ENCODE measurements around the gene TPMT.

The TPMT gene

DNA sequence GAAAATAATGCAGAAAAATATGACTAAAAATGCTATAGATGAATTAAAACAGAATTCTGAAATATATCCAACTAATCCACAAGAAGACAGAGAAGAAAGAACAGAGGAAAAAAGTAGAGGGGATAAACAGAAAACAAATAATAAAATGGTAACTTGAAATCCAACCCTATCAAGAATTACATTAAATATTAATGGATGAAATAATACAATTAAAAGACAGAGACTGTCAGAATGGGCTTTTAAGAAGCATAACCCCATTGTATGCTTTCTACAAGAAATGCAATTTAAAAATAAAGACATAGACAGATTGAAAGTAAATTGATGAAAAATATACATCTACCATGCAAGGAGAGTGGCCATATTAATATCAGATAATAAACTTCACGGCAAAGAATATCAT is 47.8 kb downstream of the TPMT start:
- no peak for DNase-seq

DNA sequence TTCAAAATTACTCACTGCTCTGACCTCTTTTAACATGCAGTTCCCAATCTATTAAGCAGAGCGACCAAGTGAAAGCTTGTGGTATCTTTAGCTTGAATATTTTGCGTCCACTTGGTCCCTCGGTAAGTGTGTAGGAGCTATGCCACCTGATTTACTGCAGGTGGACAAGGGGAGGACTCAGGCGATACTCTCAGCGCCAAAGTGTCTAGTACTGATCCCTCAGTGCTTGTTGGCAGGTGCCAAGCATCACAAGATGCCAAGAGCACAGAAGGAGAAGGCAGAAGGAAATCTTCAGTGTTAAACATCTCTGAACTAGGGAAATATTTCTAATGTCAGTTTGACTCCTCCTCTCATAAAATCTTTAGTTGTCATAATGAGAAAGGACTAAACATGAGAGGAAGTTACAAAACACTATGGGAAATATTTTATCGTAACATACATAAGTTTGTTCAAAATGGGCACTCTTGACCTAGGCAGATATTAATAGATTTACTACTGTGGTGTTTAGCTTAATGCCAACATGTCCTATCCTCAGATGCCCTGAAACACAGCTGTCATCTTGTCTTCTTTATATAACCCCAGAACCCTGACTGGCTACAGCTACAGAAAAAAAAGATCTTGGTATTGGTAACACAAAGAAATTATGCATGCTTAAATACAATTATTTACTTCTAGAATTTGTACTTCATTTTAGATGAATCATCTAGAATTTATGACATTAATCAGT is 51.9 kb downstream of the TPMT start:
- no peak for DNase-seq

- no peak for DNase-seq
Observed at GRCh38 chr6:18101873-18102272, 53.0 kb downstream of the TPMT start.

GRCh38 chr6:18101271-18101670 is 53.6 kb downstream of the TPMT start:
- DNase-seq: no peak

GRCh38 chr6:18100296-18100695 is 54.6 kb downstream of the TPMT start:
- no peak for DNase-seq

- DNase-seq: no peak
Observed at GRCh38 chr6:18099511-18099910, 55.4 kb downstream of the TPMT start.

DNA sequence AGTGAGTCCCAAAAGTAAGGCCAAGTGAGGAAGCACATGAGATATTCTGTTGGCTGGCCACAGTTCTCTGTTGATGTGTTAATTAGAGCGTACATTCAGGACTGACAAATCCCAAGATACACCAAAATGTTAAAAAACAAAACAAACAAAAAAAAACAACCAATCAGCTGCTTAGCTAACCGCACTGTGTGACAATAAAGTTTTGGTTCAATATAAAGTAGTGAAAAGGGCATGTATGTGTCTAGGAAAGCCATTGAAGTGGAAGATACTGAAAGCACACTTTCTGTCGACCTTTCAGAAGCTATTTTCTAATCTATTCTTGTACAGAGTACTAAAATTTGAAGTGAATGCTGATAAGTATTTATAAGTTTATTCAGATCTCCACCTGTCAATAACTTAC is 58.5 kb downstream of the TPMT start:
- DNase-seq: no peak

DNA sequence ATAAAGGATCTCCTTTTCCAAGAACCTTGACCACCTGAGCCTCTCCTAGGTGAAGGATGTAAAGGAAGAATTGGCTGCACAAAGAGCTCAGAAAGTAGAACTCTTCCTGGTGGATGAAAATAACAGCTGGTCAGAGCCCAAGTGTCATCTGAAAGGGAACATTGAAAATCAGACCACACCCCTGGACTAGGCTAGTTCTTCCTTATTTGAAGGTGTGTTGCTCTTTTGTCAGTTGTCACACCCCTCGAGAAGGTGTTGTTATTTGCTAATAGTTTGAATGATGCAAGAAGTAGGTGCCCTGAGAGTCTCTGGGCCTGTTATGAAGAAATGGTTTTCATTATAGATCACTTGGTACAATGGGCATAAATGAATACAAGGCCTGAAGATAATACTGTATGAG is 63.5 kb downstream of the TPMT start:
- DNase-seq: no peak

GRCh38 chr6:18090349-18090786 is 64.5 kb downstream of the TPMT start:
- DNase-seq: no peak

GRCh38 chr6:18088419-18089296 is 66.2 kb downstream of the TPMT start:
- DNase-seq: no peak

GRCh38 chr6:18087396-18088165 is 67.3 kb downstream of the TPMT start:
- no peak for DNase-seq

DNA sequence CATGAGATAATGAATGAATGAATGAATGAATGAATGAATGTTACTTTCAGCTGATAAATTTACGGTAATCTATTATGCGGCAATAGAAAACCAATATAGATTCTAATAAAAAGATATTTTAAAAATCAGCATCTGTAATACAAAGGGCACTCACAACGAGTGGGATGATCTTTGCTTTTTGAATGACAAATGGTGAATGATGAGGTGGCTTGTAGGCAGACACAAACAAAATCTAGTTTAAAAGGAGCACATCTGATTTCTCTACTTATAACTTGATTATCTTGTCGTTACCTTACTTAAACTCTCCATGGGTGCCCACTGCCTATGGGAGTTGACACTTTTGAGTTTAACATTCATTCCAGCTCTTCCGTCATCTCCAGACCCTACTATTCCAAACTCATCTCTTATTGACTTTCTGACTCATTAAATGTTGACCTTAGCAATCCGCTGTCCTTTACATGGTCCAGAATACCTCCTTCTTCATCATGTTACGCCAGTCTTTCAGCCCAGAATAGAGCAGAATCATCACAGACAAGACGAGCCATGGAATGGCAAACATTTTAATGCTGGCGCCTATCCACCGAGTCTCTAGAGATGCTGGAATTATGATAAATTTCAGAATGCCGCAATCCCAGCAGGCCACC is 73.7 kb downstream of the TPMT start:
- DNase-seq: no peak

GRCh38 chr6:18080544-18080943 is 74.3 kb downstream of the TPMT start:
- no peak for DNase-seq

- no peak for DNase-seq
Observed at GRCh38 chr6:18078866-18079265, 76.0 kb downstream of the TPMT start.
